ENCODE data around the gene OR51Q1. TPM values are rescaled to one million over a fixed set of nuclear protein-coding genes. Genes with fewer than 3 reads are reported as not detected.

Gene OR51Q1, protein sequence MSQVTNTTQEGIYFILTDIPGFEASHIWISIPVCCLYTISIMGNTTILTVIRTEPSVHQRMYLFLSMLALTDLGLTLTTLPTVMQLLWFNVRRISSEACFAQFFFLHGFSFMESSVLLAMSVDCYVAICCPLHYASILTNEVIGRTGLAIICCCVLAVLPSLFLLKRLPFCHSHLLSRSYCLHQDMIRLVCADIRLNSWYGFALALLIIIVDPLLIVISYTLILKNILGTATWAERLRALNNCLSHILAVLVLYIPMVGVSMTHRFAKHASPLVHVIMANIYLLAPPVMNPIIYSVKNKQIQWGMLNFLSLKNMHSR
- total RNA-seq (not detected), total RNA-seq (0 to 0.05 (median 0) reads per million in 29 experiments)
- total RNA-seq (2013) = not detected

DNA sequence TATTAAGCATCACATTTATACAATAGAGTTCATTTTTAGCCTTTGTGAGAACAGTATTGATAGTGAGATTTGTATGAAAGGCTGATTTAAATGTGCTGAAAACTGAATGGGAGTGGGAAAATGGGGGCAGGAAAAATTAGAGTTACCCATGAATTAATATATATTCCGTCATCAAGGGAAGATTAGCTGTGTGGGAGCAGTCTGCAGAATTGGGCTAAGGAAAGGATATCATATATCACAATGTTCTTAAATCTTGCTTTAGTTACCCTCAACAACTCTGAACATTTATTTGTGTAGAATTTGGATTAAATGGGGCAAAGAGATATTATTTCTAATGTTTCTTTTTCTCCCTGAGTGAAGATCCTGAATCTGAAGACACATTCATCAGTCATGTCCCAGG lies at the start of gene OR51Q1:
Gene OR51Q1 (plus strand): TSS at position 301 of the 400 bp plus-strand sequence. CDS start 90 bp downstream, at position 391.
- Histone ChIP-seq H3K9me3 (no peaks in the 10 kb centered on the region), H3K36me3 (ENCODE audit: control insufficient read depth in 2 of 2, extremely low read depth in 1 of 2, insufficient read depth in 1 of 2, low read length in 1 of 2) (no peaks in the 10 kb centered on the region), H3K4me1 (ENCODE audit: control insufficient read depth in 1 of 2, extremely low read depth in 1 of 2, insufficient read depth in 2 of 2, low read length in 2 of 2) (no peaks in the 10 kb centered on the region), H3K27ac (ENCODE audit: low read length) (no peak within 1 kb of the TSS), H3K4me3 (ENCODE audit: control insufficient read depth in 1 of 2, extremely low read depth in 1 of 2, low read length in 1 of 2) (no peak within 1 kb of the TSS), H3K27me3 (replicated peaks in 1 of 2; ENCODE audit: control insufficient read depth in 2 of 2, extremely low read depth in 1 of 2, insufficient read depth in 2 of 2, low read length in 1 of 2) (peaks cover 0 to 4% of the 10 kb centered on the region in 2 experiments)
- Mint-ChIP-seq H3K27ac (no peak within 1 kb of the TSS), H3K9me3 (peaks cover 0 to 4% (median 3%) of the 10 kb centered on the region in 3 donors), H3K27me3 (peaks cover 14 to 21% of the 10 kb centered on the region in 2 donors), H3K4me3 (no peak within 1 kb of the TSS), H3K4me1 (no peaks in the 10 kb centered on the region), H3K36me3 (no peaks in the 10 kb centered on the region)
- DNase-seq (no peak), ATAC-seq (replicated peaks in 1 of 4) (no peak)
- ChIA-PET CTCF (no interaction called here), POLR2A (no interaction called here)
- WGBS (ENCODE audit: insufficient coverage) = no CpG with 5 or more reads among the region's 1 CpG

DNA sequence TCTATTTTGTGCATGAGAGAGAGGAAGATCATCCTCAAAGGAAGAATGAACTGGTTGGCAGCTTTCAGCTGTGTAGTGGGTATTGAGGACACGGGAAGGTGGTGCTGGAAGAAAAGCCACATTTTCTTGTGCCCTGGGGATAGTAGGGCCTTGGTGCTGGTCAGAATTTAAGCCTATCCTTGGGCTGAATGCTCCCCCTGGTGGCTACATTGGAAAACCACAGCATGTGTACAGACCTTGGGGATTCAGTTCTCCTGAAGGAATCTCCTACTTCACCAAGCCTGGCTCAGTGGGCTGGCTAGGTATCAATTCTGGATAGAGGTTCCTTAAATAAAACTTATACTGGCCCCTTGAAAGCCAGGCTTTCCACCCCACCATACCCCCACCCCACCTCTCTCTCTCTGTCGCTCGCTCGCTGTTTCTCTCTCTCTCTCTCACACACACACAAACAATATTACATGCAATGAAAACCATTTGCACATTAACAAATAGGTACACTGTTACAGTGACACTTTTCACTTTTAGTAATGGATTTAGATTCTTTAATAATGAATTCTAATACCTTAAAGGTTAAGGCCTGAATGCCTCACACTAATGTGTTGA lies 41.1 kb upstream of the OR51Q1 start:
- no peaks in the 10 kb centered on the region for H3K4me1 ChIP-seq (ENCODE audit: control insufficient read depth in 1 of 2, extremely low read depth in 1 of 2, insufficient read depth in 2 of 2, low read length in 2 of 2)
- ATAC-seq (replicated peaks in 1 of 4) = no peak
- H3K4me3 ChIP-seq (ENCODE audit: control insufficient read depth in 1 of 2, extremely low read depth in 1 of 2, low read length in 1 of 2) = no peak overlapping the region
- ChIA-PET POLR2A (no interaction called here), CTCF (interaction anchor here in 1 of 2 donors (0.9 kb wide), 1 partner anchor 1194 kb away, joined by 3 read pairs; no protein-coding TSS in a partner anchor)
- WGBS (ENCODE audit: insufficient coverage) = 80% methylated on average over 3 of the region's 4 CpGs
- H3K36me3 Mint-ChIP-seq = no peaks in the 10 kb centered on the region
- no peaks in the 10 kb centered on the region for H3K36me3 ChIP-seq (ENCODE audit: control insufficient read depth in 2 of 2, extremely low read depth in 1 of 2, insufficient read depth in 1 of 2, low read length in 1 of 2)
- H3K9me3 Mint-ChIP-seq = peaks cover 0 to 3% (median 0%) of the 10 kb centered on the region in 3 donors
- no peak overlapping the region for H3K27ac ChIP-seq (ENCODE audit: low read length)
- no peak overlapping the region for H3K4me3 Mint-ChIP-seq
- no peaks in the 10 kb centered on the region for H3K4me1 Mint-ChIP-seq
- H3K27me3 ChIP-seq (replicated peaks in 1 of 2; ENCODE audit: control insufficient read depth in 2 of 2, extremely low read depth in 1 of 2, insufficient read depth in 2 of 2, low read length in 1 of 2) = no peaks in the 10 kb centered on the region
- no peaks in the 10 kb centered on the region for H3K9me3 ChIP-seq
- no peak overlapping the region for H3K27ac Mint-ChIP-seq
- peak in 5 of 35 experiments; percentile 0 to 14 (median 2) for DNase-seq
- no peaks in the 10 kb centered on the region for H3K27me3 Mint-ChIP-seq

DNA sequence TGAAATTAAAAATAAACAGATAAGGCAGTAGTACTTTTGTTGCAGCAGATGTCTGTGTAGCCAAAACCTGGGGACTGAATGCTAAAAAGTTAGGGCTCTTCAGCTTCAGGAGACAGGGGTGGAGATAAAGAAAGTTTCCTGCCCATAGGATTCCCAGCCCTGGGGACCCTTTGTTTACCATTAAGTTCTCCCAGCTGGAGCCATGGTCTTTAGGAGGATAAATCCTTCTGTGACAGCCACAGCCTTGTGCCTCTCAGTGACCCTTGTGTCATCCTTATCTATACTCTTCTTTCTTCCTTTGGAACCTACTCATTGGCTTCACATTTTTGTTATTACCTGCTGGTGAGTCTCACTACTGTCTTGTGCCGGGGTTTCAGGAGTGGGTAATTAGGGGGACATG lies 38.3 kb upstream of the OR51Q1 start, which contains the start of gene OR51M1:
Gene OR51M1 (plus strand): TSS at position 237 of the 400 bp plus-strand sequence. CDS start 5,587 bp downstream, outside the sequence.
- Histone ChIP-seq H3K27me3 (replicated peaks in 1 of 2; ENCODE audit: control insufficient read depth in 2 of 2, extremely low read depth in 1 of 2, insufficient read depth in 2 of 2, low read length in 1 of 2) (no peaks in the 10 kb centered on the region), H3K4me3 (ENCODE audit: control insufficient read depth in 1 of 2, extremely low read depth in 1 of 2, low read length in 1 of 2) (no peak within 1 kb of the TSS), H3K27ac (ENCODE audit: low read length) (no peak within 1 kb of the TSS), H3K9me3 (no peaks in the 10 kb centered on the region), H3K36me3 (ENCODE audit: control insufficient read depth in 2 of 2, extremely low read depth in 1 of 2, insufficient read depth in 1 of 2, low read length in 1 of 2) (no peaks in the 10 kb centered on the region), H3K4me1 (ENCODE audit: control insufficient read depth in 1 of 2, extremely low read depth in 1 of 2, insufficient read depth in 2 of 2, low read length in 2 of 2) (no peaks in the 10 kb centered on the region)
- DNase-seq (no peak), ATAC-seq (replicated peaks in 1 of 4) (no peak)
- Mint-ChIP-seq H3K4me1 (no peaks in the 10 kb centered on the region), H3K27ac (no peak within 1 kb of the TSS), H3K27me3 (no peaks in the 10 kb centered on the region), H3K9me3 (no peaks in the 10 kb centered on the region), H3K4me3 (no peak within 1 kb of the TSS), H3K36me3 (no peaks in the 10 kb centered on the region)
- CTCF ChIA-PET = no interaction called here
- POLR2A ChIA-PET = no interaction called here
- no CpG with 5 or more reads among the region's 1 CpG for WGBS (ENCODE audit: insufficient coverage)

DNA sequence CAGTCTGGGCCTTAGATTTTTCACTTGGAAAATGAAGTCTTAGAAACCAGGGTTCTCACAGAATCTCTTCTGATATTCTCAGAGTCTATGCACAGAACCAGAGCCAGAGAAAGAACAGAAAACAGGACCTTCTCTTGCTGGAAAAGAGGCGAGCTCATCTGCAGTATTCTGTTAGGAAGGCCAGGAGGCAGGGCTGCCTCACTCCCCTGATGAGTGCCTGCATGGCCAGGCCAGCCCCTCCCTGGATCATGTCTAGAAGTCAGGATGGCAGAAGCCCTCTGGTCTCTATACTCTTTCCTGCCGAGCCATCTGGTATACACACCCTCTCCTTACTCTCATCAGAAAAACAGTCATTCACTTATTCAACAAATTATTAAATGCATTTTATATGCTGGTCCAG lies 37.6 kb upstream of the OR51Q1 start:
- ChIA-PET CTCF (no interaction called here), POLR2A (no interaction called here)
- Histone ChIP-seq H3K36me3 (ENCODE audit: control insufficient read depth in 2 of 2, extremely low read depth in 1 of 2, insufficient read depth in 1 of 2, low read length in 1 of 2) (no peaks in the 10 kb centered on the region), H3K27ac (ENCODE audit: low read length) (no peak overlapping the region), H3K27me3 (replicated peaks in 1 of 2; ENCODE audit: control insufficient read depth in 2 of 2, extremely low read depth in 1 of 2, insufficient read depth in 2 of 2, low read length in 1 of 2) (no peaks in the 10 kb centered on the region), H3K9me3 (no peaks in the 10 kb centered on the region), H3K4me1 (ENCODE audit: control insufficient read depth in 1 of 2, extremely low read depth in 1 of 2, insufficient read depth in 2 of 2, low read length in 2 of 2) (no peaks in the 10 kb centered on the region), H3K4me3 (ENCODE audit: control insufficient read depth in 1 of 2, extremely low read depth in 1 of 2, low read length in 1 of 2) (no peak overlapping the region)
- Mint-ChIP-seq H3K4me3 (no peak overlapping the region), H3K9me3 (no peaks in the 10 kb centered on the region), H3K27me3 (no peaks in the 10 kb centered on the region), H3K27ac (no peak overlapping the region), H3K4me1 (no peaks in the 10 kb centered on the region), H3K36me3 (no peaks in the 10 kb centered on the region)
- WGBS (ENCODE audit: insufficient coverage) = 36% methylated on average over 1 of the region's 2 CpGs
- ATAC-seq (replicated peaks in 1 of 4) (no peak), DNase-seq (no peak)

DNA sequence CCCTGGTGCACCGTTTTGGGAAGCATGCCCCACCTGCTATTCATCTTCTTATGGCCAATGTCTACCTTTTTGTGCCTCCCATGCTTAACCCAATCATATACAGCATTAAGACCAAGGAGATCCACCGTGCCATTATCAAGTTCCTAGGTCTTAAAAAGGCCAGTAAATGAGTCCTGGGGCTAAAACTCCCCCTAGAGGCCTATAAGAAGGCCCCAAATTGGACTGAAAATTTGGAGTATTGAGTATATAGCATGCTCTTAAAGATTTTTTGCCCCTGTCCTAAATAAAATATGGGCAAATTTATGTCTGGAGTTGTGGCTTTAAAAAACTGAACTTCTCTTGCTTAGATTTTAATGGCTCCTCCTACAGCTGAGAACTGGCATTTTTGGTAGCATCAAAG lies 31.7 kb upstream of the OR51Q1 start:
- Mint-ChIP-seq H3K9me3 (no peaks in the 10 kb centered on the region), H3K27me3 (peaks cover 0 to 13% of the 10 kb centered on the region in 2 donors), H3K27ac (no peak overlapping the region), H3K4me3 (no peak overlapping the region), H3K36me3 (no peaks in the 10 kb centered on the region), H3K4me1 (no peaks in the 10 kb centered on the region)
- no peak overlapping the region for H3K27ac ChIP-seq (ENCODE audit: low read length)
- ChIA-PET CTCF (no interaction called here), POLR2A (no interaction called here)
- no peaks in the 10 kb centered on the region for H3K36me3 ChIP-seq (ENCODE audit: control insufficient read depth in 2 of 2, extremely low read depth in 1 of 2, insufficient read depth in 1 of 2, low read length in 1 of 2)
- no peak for ATAC-seq (replicated peaks in 1 of 4)
- H3K4me1 ChIP-seq (ENCODE audit: control insufficient read depth in 1 of 2, extremely low read depth in 1 of 2, insufficient read depth in 2 of 2, low read length in 2 of 2) = no peaks in the 10 kb centered on the region
- DNase-seq = no peak
- no CpG with 5 or more reads among the region's 2 CpGs for WGBS (ENCODE audit: insufficient coverage)
- H3K9me3 ChIP-seq = no peaks in the 10 kb centered on the region
- H3K27me3 ChIP-seq (replicated peaks in 1 of 2; ENCODE audit: control insufficient read depth in 2 of 2, extremely low read depth in 1 of 2, insufficient read depth in 2 of 2, low read length in 1 of 2) = peaks cover 0 to 6% of the 10 kb centered on the region in 2 experiments
- no peak overlapping the region for H3K4me3 ChIP-seq (ENCODE audit: control insufficient read depth in 1 of 2, extremely low read depth in 1 of 2, low read length in 1 of 2)

DNA sequence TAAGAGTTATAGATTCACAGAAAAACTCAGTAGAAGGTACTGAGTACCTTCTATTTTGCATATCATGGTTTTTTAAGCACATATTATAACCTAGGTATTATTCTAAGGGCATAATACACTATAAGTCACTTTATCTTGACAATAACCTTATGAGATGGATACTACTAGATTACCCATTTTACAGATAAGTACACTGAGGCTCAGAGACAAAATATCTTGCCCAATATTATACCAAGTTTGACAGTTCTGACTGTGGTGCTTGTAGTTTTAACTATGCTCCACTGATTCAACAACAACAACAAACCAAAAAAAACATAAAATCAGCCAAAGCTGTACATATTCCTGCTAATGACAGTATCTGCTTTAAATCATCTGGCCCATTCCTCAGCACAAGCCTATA lies 27.8 kb upstream of the OR51Q1 start:
- Mint-ChIP-seq H3K4me3 (no peak overlapping the region), H3K27ac (no peak overlapping the region), H3K36me3 (no peaks in the 10 kb centered on the region), H3K27me3 (peaks cover 2 to 13% of the 10 kb centered on the region in 2 donors), H3K4me1 (no peaks in the 10 kb centered on the region), H3K9me3 (peaks cover 0 to 5% (median 0%) of the 10 kb centered on the region in 3 donors)
- H3K4me3 ChIP-seq (ENCODE audit: control insufficient read depth in 1 of 2, extremely low read depth in 1 of 2, low read length in 1 of 2) = no peak overlapping the region
- H3K4me1 ChIP-seq (ENCODE audit: control insufficient read depth in 1 of 2, extremely low read depth in 1 of 2, insufficient read depth in 2 of 2, low read length in 2 of 2) = no peaks in the 10 kb centered on the region
- H3K27me3 ChIP-seq (replicated peaks in 1 of 2; ENCODE audit: control insufficient read depth in 2 of 2, extremely low read depth in 1 of 2, insufficient read depth in 2 of 2, low read length in 1 of 2) = peaks cover 0 to 6% of the 10 kb centered on the region in 2 experiments
- CTCF ChIA-PET = no interaction called here
- POLR2A ChIA-PET = no interaction called here
- no peaks in the 10 kb centered on the region for H3K36me3 ChIP-seq (ENCODE audit: control insufficient read depth in 2 of 2, extremely low read depth in 1 of 2, insufficient read depth in 1 of 2, low read length in 1 of 2)
- H3K27ac ChIP-seq (ENCODE audit: low read length) = no peak overlapping the region
- DNase-seq = no peak
- ATAC-seq (replicated peaks in 1 of 4) = no peak
- no peaks in the 10 kb centered on the region for H3K9me3 ChIP-seq
